Activated CD8-positive, alpha-beta memory T cell treated with anti-CD3 and anti-CD28 coated beads for 24 hours (primary cell): ENCODE measurements around the gene TMEM214.
"Not testable (repeated sequence)": the region's sequence is repeated elsewhere in the genome, so short reads cannot be mapped to it uniquely, and the experiment has no call there.

ENCODE experiments used
- DNase-seq: peaks from one replicate; pipeline ENCODE4 v3.0.0-alpha.2; 2020

Gene TMEM214

GRCh38 chr2:27071277-27071989, 38.7 kb downstream of the TMEM214 start, which contains the start of gene OST4:
OST4 (minus strand) TSS chr2:27071654.
- DNase-seq, result peak; percentile 95

DNA sequence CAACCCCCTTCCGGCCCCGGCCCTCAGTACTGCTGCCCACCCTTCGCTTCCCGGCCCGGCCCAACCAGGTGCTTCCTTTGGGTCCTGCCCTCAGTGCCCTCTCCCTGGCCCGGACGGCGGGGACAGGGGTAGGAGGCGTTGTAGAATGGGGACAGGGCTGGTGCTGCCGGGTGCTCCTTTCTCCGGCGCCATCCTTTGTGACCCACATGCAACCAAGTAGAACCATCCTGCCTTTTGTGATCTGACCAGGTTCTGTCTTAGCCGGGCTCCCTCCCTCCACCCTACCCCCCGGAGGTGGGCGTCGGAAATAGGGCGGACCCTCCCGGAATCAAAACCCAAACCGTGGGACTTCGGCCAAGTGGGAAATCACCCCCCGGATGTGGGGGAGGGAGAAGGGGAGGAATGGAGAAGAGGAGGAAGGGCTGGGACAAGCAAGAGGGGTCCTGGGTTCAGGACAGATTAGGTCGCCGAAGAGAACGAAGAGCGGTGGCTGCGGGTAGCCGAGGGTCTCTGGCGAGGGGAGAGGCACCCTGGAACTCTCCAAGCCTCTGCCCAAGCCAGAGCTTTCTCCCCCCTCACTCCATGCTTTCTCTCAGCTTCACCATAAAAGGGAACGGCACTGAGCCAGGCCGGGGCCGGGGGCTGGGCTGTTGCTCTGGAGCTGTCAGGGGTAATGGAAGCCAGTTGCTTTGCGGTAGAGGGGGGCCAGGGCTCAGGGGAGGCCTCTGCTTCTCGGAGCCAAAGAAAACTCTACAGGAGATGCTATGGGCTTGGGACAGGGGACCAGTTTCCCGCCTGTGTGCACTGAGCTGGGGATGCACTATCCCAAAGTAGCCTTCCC, 39.4 kb downstream of the TMEM214 start:
- DNase-seq, result peak; percentile 72

GRCh38 chr2:27072920-27073319, 40.2 kb downstream of the TMEM214 start:
- no peak for DNase-seq

- DNase-seq, result no peak
These were observed 41.0 kb downstream of the TMEM214 start for GRCh38 chr2:27073782-27074181.

DNA sequence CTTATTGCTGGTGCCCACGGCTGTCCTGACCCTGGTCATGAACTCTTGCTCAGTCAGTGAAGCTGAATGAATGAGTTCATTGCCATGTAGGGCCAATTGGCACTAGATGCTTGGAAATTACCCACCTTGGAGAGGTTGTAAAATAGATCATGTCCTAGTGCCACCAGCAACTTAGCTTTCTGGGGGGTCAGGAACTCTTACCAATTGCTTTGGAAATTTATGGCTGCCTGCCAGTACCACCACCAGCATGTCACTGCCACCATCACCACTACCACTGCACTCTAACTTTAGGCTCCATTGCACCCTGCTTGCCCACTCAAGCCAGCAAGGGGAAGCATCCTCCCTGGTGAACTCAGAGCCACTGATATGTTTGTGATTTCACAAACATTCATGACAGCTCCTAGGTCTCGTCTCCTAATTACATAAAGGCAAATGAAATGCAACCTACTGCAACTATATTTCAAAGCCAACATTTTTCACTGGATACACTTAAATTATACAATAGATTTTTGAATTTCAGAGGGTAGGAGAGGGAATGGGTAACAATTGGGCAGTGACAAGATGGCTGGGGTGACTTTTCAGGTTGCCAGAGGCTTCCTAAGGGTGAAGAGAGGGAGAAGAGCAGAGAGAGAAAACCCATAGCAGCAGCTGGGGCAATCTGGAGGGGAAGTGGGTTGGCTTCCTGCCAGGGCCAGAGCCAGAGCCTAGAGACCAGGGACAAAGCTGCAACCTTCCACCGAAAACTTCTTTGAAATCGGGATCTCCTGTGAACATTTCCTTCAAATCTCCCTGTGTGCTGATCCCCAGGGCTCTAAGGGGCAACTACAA, 42.2 kb downstream of the TMEM214 start:
- DNase-seq, result no peak

GRCh38 chr2:27075566-27075871, 42.8 kb downstream of the TMEM214 start:
- not testable (repeated sequence) for DNase-seq

GRCh38 chr2:27076323-27076722, 43.6 kb downstream of the TMEM214 start:
- no peak for DNase-seq

DNA sequence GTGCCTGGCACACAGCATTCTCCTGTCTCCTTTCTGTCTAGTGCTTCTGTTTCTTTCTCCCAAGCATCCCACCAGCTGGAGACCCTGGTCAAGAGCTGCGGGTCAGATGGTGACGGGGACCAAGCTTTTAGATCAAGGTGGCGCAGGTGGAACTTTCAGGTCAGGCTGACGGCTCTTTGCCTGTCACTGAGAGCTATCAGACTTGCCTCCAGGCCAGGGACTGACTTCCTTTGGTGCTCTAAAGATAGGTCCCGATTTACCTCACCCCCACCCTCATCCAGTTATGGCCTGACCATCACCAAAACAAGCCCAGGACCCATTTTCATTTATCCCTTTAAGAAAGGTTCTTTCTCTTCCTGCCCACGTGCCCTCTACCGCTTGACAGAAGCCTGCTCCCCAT, 44.5 kb downstream of the TMEM214 start:
- no peak for DNase-seq

DNA sequence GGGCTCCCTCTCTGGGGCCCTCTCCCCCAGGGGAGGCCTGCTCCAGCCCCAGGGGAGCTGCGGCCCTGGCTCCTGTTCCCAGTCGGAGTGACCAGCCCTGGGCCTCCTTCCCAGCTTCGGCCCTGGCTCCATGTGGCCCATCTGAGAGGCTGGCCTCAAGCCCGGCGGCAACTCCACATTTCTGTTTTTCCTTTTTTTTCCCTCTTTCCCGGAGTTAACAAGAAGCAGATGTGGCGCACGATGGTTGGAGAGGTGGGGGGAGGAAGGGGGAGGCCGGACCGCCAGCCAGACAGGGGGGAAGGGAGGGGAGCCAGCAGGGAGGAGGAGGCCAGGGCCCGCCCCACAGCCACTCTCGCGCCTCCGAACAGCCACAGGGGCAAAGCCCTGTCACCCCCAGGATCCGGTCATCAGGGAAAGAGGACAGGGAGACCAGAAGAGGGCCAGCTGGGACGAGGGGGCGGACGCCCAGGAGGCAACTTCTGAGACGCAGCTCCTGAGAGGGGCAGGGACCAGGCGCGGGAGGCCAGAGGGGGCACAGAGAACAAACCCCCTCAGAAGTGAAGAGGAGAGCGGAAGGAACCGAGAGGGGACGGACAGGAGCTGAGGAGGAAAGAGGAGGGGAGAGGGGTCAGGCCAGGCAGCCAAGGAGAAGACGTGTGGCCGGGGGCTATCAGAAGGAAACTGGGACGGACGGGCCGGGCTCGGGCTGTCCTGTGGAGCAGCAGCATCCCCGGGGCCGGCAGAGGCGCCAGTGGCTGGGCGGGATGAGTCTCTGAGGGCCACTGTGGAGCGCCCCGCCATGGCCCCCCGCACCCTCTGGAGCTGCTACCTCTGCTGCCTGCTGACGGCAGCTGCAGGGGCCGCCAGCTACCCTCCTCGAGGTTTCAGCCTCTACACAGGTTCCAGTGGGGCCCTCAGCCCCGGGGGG, 45.8 kb downstream of the TMEM214 start, which contains the start of gene EMILIN1:
Gene EMILIN1, plus strand, starts transcription at position 349 of the 928 bp plus-strand sequence. Its CDS starts 451 bp downstream, at position 800.
- no peak for DNase-seq

GRCh38 chr2:27079233-27080139, 46.7 kb downstream of the TMEM214 start:
- DNase-seq, result no peak

GRCh38 chr2:27080140-27080469, 47.3 kb downstream of the TMEM214 start:
- DNase-seq, result no peak

GRCh38 chr2:27080603-27080936, 47.8 kb downstream of the TMEM214 start:
- no peak for DNase-seq

- no peak for DNase-seq
These were observed 49.4 kb downstream of the TMEM214 start for GRCh38 chr2:27081984-27082772.

DNA sequence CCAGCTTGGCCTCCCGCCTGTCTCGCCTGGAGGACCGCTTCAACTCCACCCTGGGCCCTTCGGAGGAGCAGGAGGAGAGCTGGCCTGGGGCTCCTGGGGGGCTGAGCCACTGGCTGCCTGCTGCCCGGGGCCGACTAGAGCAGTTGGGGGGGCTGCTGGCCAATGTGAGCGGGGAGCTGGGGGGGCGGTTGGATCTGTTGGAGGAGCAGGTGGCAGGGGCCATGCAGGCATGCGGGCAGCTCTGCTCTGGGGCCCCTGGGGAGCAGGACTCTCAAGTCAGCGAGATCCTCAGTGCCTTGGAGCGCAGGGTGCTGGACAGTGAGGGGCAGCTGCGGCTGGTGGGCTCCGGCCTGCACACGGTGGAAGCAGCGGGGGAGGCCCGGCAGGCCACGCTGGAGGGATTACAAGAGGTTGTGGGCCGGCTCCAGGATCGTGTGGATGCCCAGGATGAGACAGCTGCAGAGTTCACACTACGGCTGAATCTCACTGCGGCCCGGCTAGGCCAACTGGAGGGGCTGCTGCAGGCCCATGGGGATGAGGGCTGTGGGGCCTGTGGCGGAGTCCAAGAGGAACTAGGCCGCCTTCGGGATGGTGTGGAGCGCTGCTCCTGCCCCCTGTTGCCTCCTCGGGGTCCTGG, 50.1 kb downstream of the TMEM214 start:
- no peak for DNase-seq

GRCh38 chr2:27083410-27084296, 50.9 kb downstream of the TMEM214 start:
- no peak for DNase-seq

DNA sequence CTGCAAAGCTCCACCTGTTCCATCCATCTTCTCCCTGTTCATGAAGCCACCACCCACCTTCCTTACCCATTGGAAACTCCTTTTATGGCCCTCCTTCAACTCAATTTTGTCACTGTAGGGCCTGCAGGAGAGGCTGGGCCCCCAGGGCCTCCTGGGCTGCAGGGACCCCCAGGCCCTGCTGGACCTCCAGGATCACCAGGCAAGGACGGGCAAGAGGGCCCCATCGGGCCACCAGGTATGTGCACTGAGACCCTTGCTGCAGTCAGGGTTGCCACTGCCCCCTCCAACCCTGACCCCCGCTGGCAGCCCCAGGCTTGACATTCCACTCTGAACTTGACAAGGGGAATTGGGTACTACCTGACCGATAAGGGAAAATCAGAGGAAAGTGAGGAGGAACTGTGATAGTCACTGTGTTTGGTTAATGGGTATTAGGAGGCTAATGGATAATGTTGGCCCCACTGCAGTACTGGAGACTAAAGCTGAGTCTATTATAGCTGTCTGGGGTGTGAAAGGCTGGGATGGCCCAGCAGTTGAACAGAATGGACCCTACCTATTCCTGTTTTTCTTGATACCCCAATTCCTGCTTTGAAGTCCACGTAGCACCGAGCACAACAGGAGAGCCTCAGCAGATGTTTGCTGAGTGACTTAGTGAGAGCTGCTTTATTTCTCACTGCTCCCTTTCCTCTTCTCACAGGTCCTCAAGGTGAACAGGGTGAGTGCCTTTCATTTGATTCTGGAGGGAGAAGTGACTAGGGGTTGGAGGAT, 51.7 kb downstream of the TMEM214 start:
- no peak for DNase-seq

DNA sequence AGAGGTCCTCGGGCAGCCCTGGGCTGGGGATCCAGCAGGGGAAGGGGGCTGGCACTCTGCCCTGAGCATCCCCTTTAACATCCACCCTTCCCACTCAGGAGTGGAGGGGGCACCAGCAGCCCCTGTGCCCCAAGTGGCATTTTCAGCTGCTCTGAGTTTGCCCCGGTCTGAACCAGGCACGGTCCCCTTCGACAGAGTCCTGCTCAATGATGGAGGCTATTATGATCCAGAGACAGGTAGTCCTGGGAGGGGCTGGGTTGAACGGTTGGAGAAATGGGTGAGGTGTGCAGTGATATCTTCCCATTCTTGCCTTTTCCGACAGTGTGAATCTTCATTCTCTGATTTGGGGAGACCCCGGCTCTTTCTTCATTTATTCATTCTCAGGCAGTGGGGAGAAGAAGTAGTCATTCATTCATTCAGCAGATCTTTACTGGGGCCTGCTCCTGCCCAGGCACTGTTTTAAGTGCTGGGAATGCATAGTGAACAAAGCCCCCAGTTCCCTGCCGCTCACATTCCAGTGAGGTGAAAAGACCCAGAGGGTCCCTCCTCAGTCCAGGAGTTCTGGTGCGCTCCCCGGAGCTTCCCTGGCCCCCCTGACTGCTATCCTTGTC, 52.4 kb downstream of the TMEM214 start:
- DNase-seq, result no peak

DNA sequence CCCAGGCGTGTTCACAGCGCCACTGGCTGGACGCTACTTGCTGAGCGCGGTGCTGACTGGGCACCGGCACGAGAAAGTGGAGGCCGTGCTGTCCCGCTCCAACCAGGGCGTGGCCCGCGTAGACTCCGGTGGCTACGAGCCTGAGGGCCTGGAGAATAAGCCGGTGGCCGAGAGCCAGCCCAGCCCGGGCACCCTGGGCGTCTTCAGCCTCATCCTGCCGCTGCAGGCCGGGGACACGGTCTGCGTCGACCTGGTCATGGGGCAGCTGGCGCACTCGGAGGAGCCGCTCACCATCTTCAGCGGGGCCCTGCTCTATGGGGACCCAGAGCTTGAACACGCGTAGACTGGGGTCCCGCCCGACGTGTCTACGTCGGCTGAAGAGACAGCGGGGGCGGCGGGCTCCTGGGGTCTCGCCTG, 52.9 kb downstream of the TMEM214 start:
- peak; percentile 83 for DNase-seq
